Measurements from ENCODE around the gene SAMD9. TPM values are rescaled to one million over a fixed set of nuclear protein-coding genes. Genes with fewer than 3 reads are reported as not detected.
"Not testable (repeated sequence)": the region's sequence is repeated elsewhere in the genome, so short reads cannot be mapped to it uniquely, and the experiment has no call there.

Gene SAMD9
- total RNA-seq, 2 experiments from 2014 or later, result 6.1 to 7.6 TPM

GRCh38 chr7:93138576-93138975, 20.8 kb upstream of the SAMD9 start:
- H3K4me1 ChIP-seq (ENCODE audit: insufficient read depth, low read length, poor library complexity, severe bottlenecking), result no peaks in the 10 kb centered on the region
- no peaks in the 10 kb centered on the region for H3K79me2 ChIP-seq (ENCODE audit: insufficient read depth, low read depth, low read length)
- TF ChIP-seq CTCF (conservative IDR thresholded peaks at IDR 0.05; ENCODE audit: low read length), result no peak
- TF ChIP-seq EZH2phosphoT487 (IDR thresholded peaks at IDR 0.05; ENCODE audit: borderline replicate concordance, low read depth, low read length), result no peak
- no peaks in the 10 kb centered on the region for H3K9me3 ChIP-seq (ENCODE audit: low read length)
- BruUV-seq (replicated peaks), result no TSS peak
- CTCF ChIA-PET (ENCODE audit: unreplicated experiment), result no interaction called here
- H4K20me1 ChIP-seq (ENCODE audit: insufficient read depth, low read length), result no peaks in the 10 kb centered on the region
- H2AFZ ChIP-seq (ENCODE audit: low read length), result no peak overlapping the region
- H3K9me2 ChIP-seq (ENCODE audit: insufficient read depth, low read length), result peaks cover 7% of the 10 kb centered on the region; the same call in 1 of the 2 replicates
- no peak overlapping the region for H3K4me2 ChIP-seq (ENCODE audit: low read length)
- H3K4me3 ChIP-seq (ENCODE audit: low read depth, low read length, poor library complexity, severe bottlenecking), result no peak overlapping the region
- POLR2A ChIA-PET, result interaction anchor here (0.9 to 3.2 kb wide), 2 partner anchors 8 to 17 kb away, joined by 3 to 13 read pairs; no protein-coding TSS in a partner anchor
- DNase-seq (ENCODE audit: low spot score), result no peak
- intact Hi-C loops (cut with micrococcal nuclease; ENCODE audit: unreplicated experiment), result no loop called here
- no peaks in the 10 kb centered on the region; the same call in 1 of the 2 replicates for H3K36me3 ChIP-seq (ENCODE audit: insufficient read depth, low read length)
- H3K27ac ChIP-seq (ENCODE audit: low read depth, low read length, poor library complexity, severe bottlenecking), result no peak overlapping the region

- POLR2A ChIA-PET, result interaction anchor here (0.5 to 4.4 kb wide), 2 partner anchors 15 to 89 kb away, joined by 3 to 14 read pairs; partner anchors contain the start of gene SAMD9
- no peak for DNase-seq (ENCODE audit: low spot score)
- intact Hi-C loops (cut with micrococcal nuclease; ENCODE audit: unreplicated experiment), result no loop called here
- no peaks in the 10 kb centered on the region for H3K4me1 ChIP-seq (ENCODE audit: insufficient read depth, low read length, poor library complexity, severe bottlenecking)
- H3K27ac ChIP-seq (ENCODE audit: low read depth, low read length, poor library complexity, severe bottlenecking), result no peak overlapping the region
- H3K9me2 ChIP-seq (ENCODE audit: insufficient read depth, low read length), result peaks cover 10% of the 10 kb centered on the region; the same call in 1 of the 2 replicates
- CTCF ChIA-PET (ENCODE audit: unreplicated experiment), result no interaction called here
- no peaks in the 10 kb centered on the region for H4K20me1 ChIP-seq (ENCODE audit: insufficient read depth, low read length)
- H3K36me3 ChIP-seq (ENCODE audit: insufficient read depth, low read length), result no peaks in the 10 kb centered on the region; the same call in 1 of the 2 replicates
- no peaks in the 10 kb centered on the region for H3K79me2 ChIP-seq (ENCODE audit: insufficient read depth, low read depth, low read length)
- no peak overlapping the region for H2AFZ ChIP-seq (ENCODE audit: low read length)
- BruUV-seq (replicated peaks), result no TSS peak
- H3K4me2 ChIP-seq (ENCODE audit: low read length), result no peak overlapping the region
- TF ChIP-seq CTCF (conservative IDR thresholded peaks at IDR 0.05; ENCODE audit: low read length) (no peak), EZH2phosphoT487 (IDR thresholded peaks at IDR 0.05; ENCODE audit: borderline replicate concordance, low read depth, low read length) (no peak)
- peaks cover 6% of the 10 kb centered on the region; the same call in 1 of the 2 replicates for H3K9me3 ChIP-seq (ENCODE audit: low read length)
- no peak overlapping the region for H3K4me3 ChIP-seq (ENCODE audit: low read depth, low read length, poor library complexity, severe bottlenecking)
Measured at GRCh38 chr7:93133005-93133404, 15.2 kb upstream of the SAMD9 start.

GRCh38 chr7:93132216-93132615, 14.4 kb upstream of the SAMD9 start:
- Histone ChIP-seq H3K4me1 (ENCODE audit: insufficient read depth, low read length, poor library complexity, severe bottlenecking) (no peaks in the 10 kb centered on the region), H3K27ac (ENCODE audit: low read depth, low read length, poor library complexity, severe bottlenecking) (no peak overlapping the region), H3K9me3 (ENCODE audit: low read length) (peaks cover 12% of the 10 kb centered on the region; the same call in 1 of the 2 replicates), H3K79me2 (ENCODE audit: insufficient read depth, low read depth, low read length) (no peaks in the 10 kb centered on the region), H3K36me3 (ENCODE audit: insufficient read depth, low read length) (no peaks in the 10 kb centered on the region; the same call in 1 of the 2 replicates), H3K9me2 (ENCODE audit: insufficient read depth, low read length) (peaks cover 10% of the 10 kb centered on the region; the same call in 1 of the 2 replicates), H3K4me3 (ENCODE audit: low read depth, low read length, poor library complexity, severe bottlenecking) (no peak overlapping the region), H2AFZ (ENCODE audit: low read length) (no peak overlapping the region), H3K4me2 (ENCODE audit: low read length) (no peak overlapping the region), H4K20me1 (ENCODE audit: insufficient read depth, low read length) (no peaks in the 10 kb centered on the region)
- BruUV-seq (replicated peaks), result no TSS peak
- intact Hi-C loops (cut with micrococcal nuclease; ENCODE audit: unreplicated experiment), result no loop called here
- POLR2A ChIA-PET, result interaction anchor here (0.8 to 4.4 kb wide), 2 partner anchors 12 to 15 kb away, joined by 3 to 14 read pairs; partner anchors contain the start of gene SAMD9
- TF ChIP-seq EZH2phosphoT487 (IDR thresholded peaks at IDR 0.05; ENCODE audit: borderline replicate concordance, low read depth, low read length) (no peak), CTCF (conservative IDR thresholded peaks at IDR 0.05; ENCODE audit: low read length) (no peak)
- DNase-seq (ENCODE audit: low spot score), result no peak
- CTCF ChIA-PET (ENCODE audit: unreplicated experiment), result no interaction called here

- H3K79me2 ChIP-seq (ENCODE audit: insufficient read depth, low read depth, low read length); H3K4me3 ChIP-seq (ENCODE audit: low read depth, low read length, poor library complexity, severe bottlenecking); H4K20me1 ChIP-seq (ENCODE audit: insufficient read depth, low read length); H2AFZ ChIP-seq (ENCODE audit: low read length); H3K4me2 ChIP-seq (ENCODE audit: low read length); BruUV-seq (replicated peaks); H3K4me1 ChIP-seq (ENCODE audit: insufficient read depth, low read length, poor library complexity, severe bottlenecking); H3K27ac ChIP-seq (ENCODE audit: low read depth, low read length, poor library complexity, severe bottlenecking); H3K36me3 ChIP-seq (ENCODE audit: insufficient read depth, low read length); intact Hi-C loops (cut with micrococcal nuclease; ENCODE audit: unreplicated experiment); CTCF ChIA-PET (ENCODE audit: unreplicated experiment); DNase-seq (ENCODE audit: low spot score); H3K9me2 ChIP-seq (ENCODE audit: insufficient read depth, low read length): not testable (repeated sequence)
- H3K9me3 ChIP-seq (ENCODE audit: low read length), result peaks cover 15% of the 10 kb centered on the region; the same call in 1 of the 2 replicates
- POLR2A ChIA-PET, result interaction anchor here (0.7 to 0.8 kb wide), 2 partner anchors 10 to 563 kb away, joined by 3 read pairs; no protein-coding TSS in a partner anchor
Measured at GRCh38 chr7:93126954-93127353, 9.2 kb upstream of the SAMD9 start.
